Activated CD8-positive, alpha-beta T cell treated with anti-CD3 and anti-CD28 coated beads, Interleukin-2, amount 10 ng/mL, durations not matched to agents 7 days and 5 days (primary cell): ENCODE measurements around the gene SLC6A13. TPM values are rescaled to one million over a fixed set of nuclear protein-coding genes. Genes with fewer than 3 reads are reported as not detected.

ENCODE experiments used
- ATAC-seq: fragments of 150-1000 bp; cut with Tn5 transposase; one replicate; pipeline ENCODE4 v1.10.0; 2021; ENCODE audit warnings: moderate library complexity
- CTCF ChIA-PET: fragments of 350-600 bp; sonication (Branson Sonifier 250); formaldehyde crosslinking; loops from one replicate; lab custom pipeline; 2021; ENCODE audit warnings: antibody characterized with exemption; lab: Charles Lee
- POLR2A ChIA-PET: fragments of 350-600 bp; sonication (Branson Sonifier 250); formaldehyde crosslinking; loops from one replicate; lab custom pipeline; 2021; ENCODE audit warnings: antibody characterized with exemption; lab: Charles Lee
- DNase-seq: peaks from one replicate; pipeline ENCODE4 v3.0.0-alpha.2; 2020
- H3K27ac Mint-ChIP-seq: one replicate; pipeline ENCODE4 v1.8.0; 2021; ENCODE audit warnings: mild to moderate bottlenecking, mixed read lengths
- H3K27me3 Mint-ChIP-seq: one replicate; pipeline ENCODE4 v1.8.0; 2021; ENCODE audit warnings: low read depth, mixed read lengths
- H3K36me3 Mint-ChIP-seq: one replicate; pipeline ENCODE4 v1.8.0; 2021; ENCODE audit warnings: low read depth, mixed read lengths
- H3K4me1 Mint-ChIP-seq: one replicate; pipeline ENCODE4 v1.8.0; 2021; ENCODE audit warnings: low read depth, mixed read lengths
- H3K4me3 Mint-ChIP-seq: one replicate; pipeline ENCODE4 v1.8.0; 2021; ENCODE audit warnings: mild to moderate bottlenecking, mixed read lengths
- H3K9me3 Mint-ChIP-seq: one replicate; pipeline ENCODE4 v1.8.0; 2022; ENCODE audit warnings: mixed read lengths; ENCODE audit not compliant: insufficient read depth
- total RNA-seq, 2 experiments: library from RNA; stranded (reverse); gene quantifications; one replicate each; pipeline ENCODE4 v1.2.3, GENCODE V29; 2021

Gene SLC6A13
- total RNA-seq, 2 experiments from 2014 or later, result 0.26 TPM; not detected in 1

DNA sequence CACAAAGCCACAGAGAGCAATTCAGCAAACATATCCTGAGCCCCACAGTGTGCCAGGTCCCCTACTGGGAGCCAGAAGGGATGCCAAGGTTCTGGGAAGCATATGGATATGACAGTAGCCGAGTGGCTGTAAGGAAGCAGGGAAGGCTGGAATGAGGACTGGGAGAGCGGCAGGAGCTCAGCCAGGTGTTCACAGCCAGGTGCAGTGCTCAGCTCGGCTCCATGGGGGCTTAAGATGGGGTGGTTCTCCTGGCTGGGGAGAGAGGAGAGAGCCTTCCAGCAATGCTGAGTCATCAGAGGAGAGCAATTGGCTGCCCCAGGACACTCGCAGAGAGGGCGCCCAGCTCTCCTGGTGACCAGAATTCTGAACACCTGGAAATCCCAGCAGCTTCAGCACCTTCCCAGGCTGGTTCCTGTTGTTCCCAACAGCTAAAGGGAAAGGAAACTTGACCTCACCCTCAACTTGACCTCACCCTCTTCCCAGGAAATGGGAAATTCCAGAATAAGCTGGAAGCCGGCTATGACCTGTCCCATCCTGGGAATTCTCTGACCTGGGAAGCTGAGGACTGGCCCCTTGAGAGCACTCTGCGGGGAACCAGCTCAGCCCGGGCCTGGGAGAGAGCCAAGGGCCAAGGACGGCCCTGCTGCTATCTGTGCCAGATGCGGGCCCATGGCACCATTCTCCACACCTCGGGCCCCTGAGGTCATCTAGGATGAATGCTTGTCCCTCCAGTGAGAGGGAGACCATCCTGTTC lies 83.3 kb downstream of the SLC6A13 start:
- POLR2A ChIA-PET, result no interaction called here
- Mint-ChIP-seq H3K4me1 (peaks cover 13% of the 10 kb centered on the region), H3K36me3 (no peaks in the 10 kb centered on the region), H3K9me3 (no peaks in the 10 kb centered on the region), H3K27me3 (peaks cover 6% of the 10 kb centered on the region), H3K4me3 (no peak overlapping the region), H3K27ac (no peak overlapping the region)
- ATAC-seq (no peak), DNase-seq (no peak)
- CTCF ChIA-PET, result no interaction called here

DNA sequence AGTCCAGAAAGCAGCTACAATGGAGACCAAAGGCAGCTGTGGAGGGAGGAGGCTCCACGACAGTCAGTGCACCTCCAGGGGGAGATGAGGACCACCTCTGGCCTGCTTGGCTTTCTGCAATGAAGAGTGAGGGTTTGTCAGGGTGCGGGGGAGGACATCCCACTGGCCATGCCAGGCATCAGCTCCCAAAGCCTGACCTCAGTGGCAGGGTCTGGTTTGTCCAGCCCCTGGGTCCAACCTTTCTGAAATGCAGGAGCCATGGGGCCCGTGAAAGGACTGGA lies 83.9 kb downstream of the SLC6A13 start:
- H3K27ac Mint-ChIP-seq, result no peak overlapping the region
- no peaks in the 10 kb centered on the region for H3K36me3 Mint-ChIP-seq
- H3K4me3 Mint-ChIP-seq, result no peak overlapping the region
- CTCF ChIA-PET, result no interaction called here
- DNase-seq (no peak), ATAC-seq (no peak)
- POLR2A ChIA-PET, result no interaction called here
- H3K4me1 Mint-ChIP-seq, result peaks cover 13% of the 10 kb centered on the region
- H3K9me3 Mint-ChIP-seq, result no peaks in the 10 kb centered on the region
- H3K27me3 Mint-ChIP-seq, result peaks cover 5% of the 10 kb centered on the region

DNA sequence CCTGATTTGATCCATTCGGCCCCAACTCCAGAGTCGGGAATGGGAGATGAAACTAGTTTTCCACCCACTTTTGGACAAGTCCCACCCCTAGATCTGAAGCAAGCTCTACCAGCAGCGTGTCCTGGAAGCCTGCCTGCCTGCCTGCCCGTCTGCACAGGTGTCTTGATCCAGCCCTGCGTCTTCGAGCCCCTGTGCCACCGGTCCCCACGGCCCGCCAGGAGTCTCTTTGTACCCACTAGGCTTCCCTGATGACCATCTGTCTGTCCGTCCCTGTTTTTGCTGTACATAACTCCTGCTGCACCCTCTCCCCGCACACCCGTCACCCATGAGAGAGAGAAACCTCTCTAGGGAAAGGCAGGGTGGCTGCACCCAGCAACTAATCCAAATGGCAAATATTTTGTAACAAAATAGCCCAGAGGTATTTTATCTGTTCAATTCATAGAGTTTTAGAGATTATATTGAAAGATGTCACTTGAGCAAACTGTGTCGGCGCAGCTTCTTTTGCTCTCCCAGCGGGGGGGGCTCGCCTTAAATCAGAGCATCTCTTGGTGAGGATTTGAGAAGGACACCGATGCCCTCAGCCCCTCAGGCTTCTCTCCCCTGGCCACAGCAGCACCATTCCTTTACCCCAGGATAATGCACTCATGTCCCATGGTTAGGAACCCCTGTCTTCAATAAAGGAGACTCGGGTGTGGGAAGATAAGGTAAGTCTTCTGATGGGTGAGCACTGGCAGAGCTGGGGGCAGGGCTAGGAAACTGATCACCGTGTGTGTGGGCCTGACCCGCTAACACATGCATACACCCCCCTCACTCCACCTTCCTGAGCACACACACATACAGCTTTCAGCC lies 84.4 kb downstream of the SLC6A13 start:
- Mint-ChIP-seq H3K4me1 (peaks cover 13% of the 10 kb centered on the region), H3K27ac (no peak overlapping the region), H3K4me3 (no peak overlapping the region), H3K27me3 (peaks cover 2% of the 10 kb centered on the region), H3K36me3 (no peaks in the 10 kb centered on the region), H3K9me3 (no peaks in the 10 kb centered on the region)
- DNase-seq, result no peak
- ChIA-PET CTCF (no interaction called here), POLR2A (no interaction called here)
- no peak for ATAC-seq

DNA sequence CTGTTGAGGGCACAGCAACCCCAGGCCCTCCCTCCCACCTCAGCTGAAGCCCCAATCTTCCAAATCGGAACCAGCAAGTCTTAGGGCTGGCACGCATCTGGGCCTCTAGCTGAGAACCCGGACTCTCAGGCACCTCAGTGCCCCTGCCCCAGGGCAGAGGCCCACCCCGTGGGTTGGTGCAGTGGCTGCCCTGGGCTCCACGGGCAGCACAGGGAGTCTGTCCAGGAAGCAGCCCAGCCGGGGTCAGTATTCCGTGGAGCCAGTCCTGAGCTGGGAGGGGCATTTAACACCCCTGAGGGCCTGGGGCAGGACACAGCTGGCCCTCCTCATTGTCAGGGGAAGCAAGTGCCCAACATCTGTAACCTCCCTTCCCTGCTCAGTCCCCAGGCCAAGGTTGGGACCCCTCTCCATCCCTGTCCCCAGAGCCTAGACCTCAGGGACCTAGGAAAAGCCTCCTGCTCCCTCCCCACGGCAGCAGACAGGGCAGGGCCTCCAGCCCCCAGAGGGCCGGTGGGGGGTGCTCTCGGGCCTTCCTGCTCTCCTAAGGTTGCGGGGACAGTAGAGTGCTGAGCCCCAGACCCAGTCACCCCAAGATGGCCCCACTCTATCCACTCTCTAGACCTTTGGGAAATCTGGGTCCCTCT lies 85.2 kb downstream of the SLC6A13 start:
- Mint-ChIP-seq H3K27me3 (no peaks in the 10 kb centered on the region), H3K9me3 (no peaks in the 10 kb centered on the region), H3K4me1 (peaks cover 13% of the 10 kb centered on the region), H3K27ac (no peak overlapping the region), H3K4me3 (no peak overlapping the region), H3K36me3 (no peaks in the 10 kb centered on the region)
- DNase-seq, result no peak
- CTCF ChIA-PET, result no interaction called here
- POLR2A ChIA-PET, result no interaction called here
- no peak for ATAC-seq

DNA sequence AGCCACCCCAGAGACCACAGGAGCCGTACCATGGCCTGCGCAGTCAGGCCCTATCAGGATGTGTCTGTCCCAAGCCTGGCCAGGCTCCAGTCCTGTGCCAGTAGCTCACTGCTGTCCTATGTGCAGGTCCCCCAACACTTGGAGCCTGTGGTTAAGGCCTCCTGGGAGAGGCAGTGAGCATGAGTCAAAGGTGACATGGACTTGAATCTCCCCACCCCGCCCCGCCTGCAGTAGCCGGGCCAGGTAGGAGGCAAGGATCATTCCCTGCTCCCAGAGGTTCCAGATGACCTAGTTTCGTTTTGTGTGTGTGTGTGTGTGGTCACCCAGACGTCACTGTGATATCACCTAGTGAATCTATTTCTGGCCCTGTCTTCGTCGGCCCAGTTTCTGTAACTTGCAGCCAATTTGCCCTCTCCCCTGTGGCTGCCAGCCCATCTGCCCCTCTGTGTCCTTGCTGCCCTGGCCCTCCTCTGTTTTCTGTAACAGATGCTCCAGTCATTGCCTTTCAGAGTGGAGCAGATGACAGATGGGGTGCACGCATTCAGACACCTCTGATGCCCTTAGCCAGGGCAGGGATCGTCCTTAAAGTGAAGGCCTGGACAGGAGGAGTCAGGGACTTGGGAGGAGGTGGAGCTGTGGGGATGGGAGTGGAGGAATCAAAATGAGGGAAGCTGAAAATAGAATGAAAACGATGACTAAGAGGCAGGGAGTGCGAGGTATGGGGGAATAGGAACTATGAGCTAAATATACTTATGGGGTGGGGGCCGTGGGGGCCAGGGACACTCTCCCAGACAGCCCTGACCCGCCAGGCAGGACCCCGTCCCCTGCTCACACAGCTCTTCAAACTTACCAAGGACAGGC lies 86.1 kb downstream of the SLC6A13 start:
- POLR2A ChIA-PET, result no interaction called here

DNA sequence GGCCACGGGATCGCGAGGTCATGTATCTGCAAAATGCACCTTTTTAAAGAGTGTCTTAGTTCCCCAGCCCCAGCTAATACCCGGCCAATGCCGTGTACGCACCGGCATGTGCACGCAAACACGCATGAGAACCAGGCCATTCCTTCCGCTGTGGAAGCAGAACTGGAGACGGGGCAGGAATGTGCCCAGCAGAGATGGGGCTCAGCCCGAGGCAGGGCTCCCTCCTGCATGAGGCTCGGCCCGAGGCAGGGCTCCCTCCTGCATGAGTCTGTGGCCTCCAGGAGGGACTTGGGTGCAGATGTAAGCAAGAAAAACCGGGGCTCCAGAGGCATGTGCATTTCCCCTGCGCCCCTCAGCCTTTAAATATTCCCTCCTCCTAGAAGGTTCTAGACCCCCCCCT lies 86.9 kb downstream of the SLC6A13 start:
- ChIA-PET POLR2A (no interaction called here), CTCF (no interaction called here)
- no peaks in the 10 kb centered on the region for H3K27me3 Mint-ChIP-seq
- DNase-seq (no peak), ATAC-seq (no peak)
- H3K4me3 Mint-ChIP-seq, result no peak overlapping the region
- H3K36me3 Mint-ChIP-seq, result no peaks in the 10 kb centered on the region
- H3K4me1 Mint-ChIP-seq, result peaks cover 11% of the 10 kb centered on the region
- no peak overlapping the region for H3K27ac Mint-ChIP-seq
- no peaks in the 10 kb centered on the region for H3K9me3 Mint-ChIP-seq

More for the DNA sequence above, 86.1 kb downstream of the SLC6A13 start:
- peaks cover 13% of the 10 kb centered on the region for H3K4me1 Mint-ChIP-seq
- no peak overlapping the region for H3K4me3 Mint-ChIP-seq
- DNase-seq (no peak), ATAC-seq (no peak)
- H3K27ac Mint-ChIP-seq, result no peak overlapping the region
- CTCF ChIA-PET, result no interaction called here
- no peaks in the 10 kb centered on the region for H3K36me3 Mint-ChIP-seq
- H3K9me3 Mint-ChIP-seq, result no peaks in the 10 kb centered on the region
- no peaks in the 10 kb centered on the region for H3K27me3 Mint-ChIP-seq

DNA sequence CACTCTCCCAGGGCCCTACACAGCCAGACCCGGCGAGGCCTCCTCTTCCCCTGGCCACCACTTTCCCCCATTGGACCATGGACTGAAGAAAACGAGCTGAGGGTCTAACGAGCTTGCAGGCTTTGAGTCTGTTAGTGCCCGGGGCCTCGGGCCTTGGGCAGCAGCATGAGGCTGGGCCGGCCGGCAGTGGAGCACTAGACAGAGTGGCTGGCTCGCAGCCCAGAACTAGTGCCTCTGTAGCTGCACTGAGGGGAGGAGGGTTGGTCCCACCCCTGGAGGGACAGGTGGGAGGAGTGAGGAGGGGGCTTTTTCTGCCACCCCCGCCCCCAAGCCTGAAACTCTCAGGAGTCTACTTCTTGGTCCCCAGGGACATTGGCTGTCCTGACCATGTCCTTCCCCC lies 87.4 kb downstream of the SLC6A13 start:
- ChIA-PET POLR2A (no interaction called here), CTCF (no interaction called here)
- H3K4me1 Mint-ChIP-seq, result peaks cover 6% of the 10 kb centered on the region
- H3K27me3 Mint-ChIP-seq, result no peaks in the 10 kb centered on the region
- H3K27ac Mint-ChIP-seq, result no peak overlapping the region
- DNase-seq, result no peak
- H3K36me3 Mint-ChIP-seq, result no peaks in the 10 kb centered on the region
- H3K9me3 Mint-ChIP-seq, result no peaks in the 10 kb centered on the region
- no peak overlapping the region for H3K4me3 Mint-ChIP-seq
- ATAC-seq, result no peak

DNA sequence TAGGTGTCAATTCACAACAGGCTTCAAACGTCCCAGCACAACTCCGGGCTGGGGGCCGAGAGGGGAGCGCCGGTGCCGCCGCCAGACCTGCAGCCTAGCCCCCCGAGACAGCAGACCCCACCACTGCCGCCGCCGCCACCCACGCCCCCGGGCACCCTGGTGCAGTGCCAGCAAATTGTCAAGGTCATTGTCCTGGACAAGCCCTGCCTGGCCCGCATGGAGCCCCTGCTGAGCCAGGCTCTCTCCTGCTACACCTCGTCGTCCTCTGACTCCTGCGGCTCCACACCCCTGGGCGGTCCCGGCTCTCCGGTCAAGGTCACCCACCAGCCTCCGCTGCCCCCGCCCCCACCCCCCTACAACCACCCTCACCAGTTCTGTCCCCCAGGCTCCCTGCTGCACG lies 88.0 kb downstream of the SLC6A13 start:
- ChIA-PET POLR2A (no interaction called here), CTCF (no interaction called here)
- Mint-ChIP-seq H3K36me3 (no peaks in the 10 kb centered on the region), H3K27ac (no peak overlapping the region), H3K9me3 (no peaks in the 10 kb centered on the region), H3K4me3 (no peak overlapping the region), H3K4me1 (peaks cover 3% of the 10 kb centered on the region), H3K27me3 (no peaks in the 10 kb centered on the region)
- no peak for ATAC-seq
- no peak for DNase-seq

DNA sequence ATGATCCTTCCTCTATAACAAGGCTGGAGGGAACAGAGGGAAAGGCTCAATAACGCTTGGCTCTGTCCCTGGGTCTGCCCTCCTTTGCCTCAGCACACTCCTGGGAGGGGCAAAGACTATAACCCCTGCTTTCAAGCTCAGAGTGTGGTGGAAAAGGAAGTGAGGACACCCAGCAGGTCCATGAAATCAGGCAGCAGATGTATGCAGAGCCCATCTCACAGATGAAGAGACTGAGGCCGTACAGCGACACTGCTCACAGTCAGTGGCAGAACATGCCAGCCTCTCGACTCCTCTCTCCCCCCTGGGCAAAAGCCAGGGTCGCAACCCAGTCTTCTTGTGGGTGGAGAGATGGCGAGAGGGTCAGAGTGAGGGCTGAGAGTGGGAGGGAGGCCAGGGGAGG lies 88.5 kb downstream of the SLC6A13 start:
- Mint-ChIP-seq H3K4me1 (peaks cover 7% of the 10 kb centered on the region), H3K27ac (no peak overlapping the region), H3K4me3 (no peak overlapping the region), H3K27me3 (no peaks in the 10 kb centered on the region), H3K9me3 (no peaks in the 10 kb centered on the region), H3K36me3 (no peaks in the 10 kb centered on the region)
- ChIA-PET POLR2A (no interaction called here), CTCF (no interaction called here)
- DNase-seq (no peak), ATAC-seq (no peak)

DNA sequence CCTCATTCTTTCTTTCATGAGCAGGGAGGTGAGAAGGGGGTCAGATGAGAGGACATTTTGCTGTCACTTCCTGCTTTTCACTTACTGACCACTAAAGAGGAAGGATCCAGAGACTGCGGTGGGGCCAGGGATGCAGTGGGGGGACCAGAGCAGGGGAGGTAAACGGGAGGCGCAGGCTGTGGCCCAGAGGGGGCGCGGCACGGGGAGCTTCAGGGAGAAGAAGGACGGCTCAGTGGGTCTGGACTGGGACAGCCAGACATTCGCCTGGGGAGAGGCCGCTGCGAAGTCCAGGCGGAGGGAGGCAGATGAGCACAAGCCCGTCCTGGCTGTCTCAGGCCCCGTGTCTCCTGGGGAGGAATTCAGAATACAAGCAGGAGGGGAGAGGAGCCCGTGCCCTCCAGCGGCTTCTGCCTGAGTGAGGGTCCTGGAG lies 89.9 kb downstream of the SLC6A13 start:
- ChIA-PET CTCF (no interaction called here), POLR2A (no interaction called here)
- no peak for ATAC-seq
- no peaks in the 10 kb centered on the region for H3K27me3 Mint-ChIP-seq
- H3K36me3 Mint-ChIP-seq, result no peaks in the 10 kb centered on the region
- H3K4me3 Mint-ChIP-seq, result no peak overlapping the region
- H3K4me1 Mint-ChIP-seq, result peaks cover 21% of the 10 kb centered on the region
- no peak overlapping the region for H3K27ac Mint-ChIP-seq
- no peaks in the 10 kb centered on the region for H3K9me3 Mint-ChIP-seq
- DNase-seq, result no peak

DNA sequence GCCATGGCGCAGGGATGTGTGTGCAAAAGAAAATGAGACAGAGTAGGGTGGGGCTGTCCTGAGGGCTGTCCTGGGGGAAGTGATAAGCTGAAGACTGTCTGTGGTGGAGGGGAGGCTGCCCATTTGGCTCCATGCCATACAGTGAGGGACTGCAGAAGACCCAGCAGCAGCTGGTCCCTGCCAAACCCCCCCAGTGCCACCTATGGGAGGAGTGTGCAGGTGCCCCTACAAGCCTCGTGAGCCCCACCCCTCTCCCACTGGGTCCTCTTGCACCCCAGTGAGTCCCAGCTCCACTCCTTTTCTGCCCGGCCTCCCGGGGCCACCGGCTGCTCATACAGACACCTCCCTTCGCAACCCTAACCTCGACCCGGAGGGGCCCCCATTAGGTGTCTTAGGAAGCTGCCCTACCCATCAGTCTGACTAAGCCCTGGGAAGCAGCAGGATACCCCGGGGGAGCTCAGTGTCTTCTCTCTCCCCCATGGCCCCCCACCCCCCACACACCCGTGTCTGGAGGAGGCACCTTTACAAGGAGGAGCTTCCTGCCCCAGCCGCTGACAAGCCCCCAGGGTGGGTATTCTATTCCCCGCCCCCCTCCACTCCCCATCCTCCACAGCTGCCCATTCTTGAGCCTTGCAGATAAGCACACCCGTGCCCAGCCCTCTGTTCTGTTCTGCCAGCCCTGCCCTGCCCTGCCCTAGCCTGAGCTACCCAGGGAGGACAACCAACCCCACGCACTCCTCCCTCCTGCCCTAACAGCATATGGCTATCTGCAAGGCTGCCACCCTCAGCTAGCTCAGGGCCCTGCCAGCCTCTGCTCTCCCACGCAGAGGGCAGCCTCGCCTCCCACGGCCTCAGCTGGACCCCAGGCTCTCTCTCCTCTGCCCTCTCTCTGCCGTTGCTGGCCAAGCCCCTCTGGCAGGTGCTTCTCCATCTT lies 90.6 kb downstream of the SLC6A13 start:
- POLR2A ChIA-PET, result no interaction called here
- CTCF ChIA-PET, result no interaction called here
- no peak for ATAC-seq
- no peaks in the 10 kb centered on the region for H3K36me3 Mint-ChIP-seq
- H3K27ac Mint-ChIP-seq, result no peak overlapping the region
- H3K9me3 Mint-ChIP-seq, result no peaks in the 10 kb centered on the region
- H3K27me3 Mint-ChIP-seq, result no peaks in the 10 kb centered on the region
- H3K4me1 Mint-ChIP-seq, result peaks cover 23% of the 10 kb centered on the region
- no peak for DNase-seq
- no peak overlapping the region for H3K4me3 Mint-ChIP-seq
